HG03457 (cell line): ENCODE results near the gene TSPAN4.

Experiments
- ATAC-seq: cut with Tn5 transposase; IDR thresholded peaks from one replicate; pipeline ENCODE4 v1.9.1; 2021; ENCODE audit warnings: moderate number of reproducible peaks; ENCODE audit not compliant: unreplicated experiment

The TSPAN4 gene

DNA sequence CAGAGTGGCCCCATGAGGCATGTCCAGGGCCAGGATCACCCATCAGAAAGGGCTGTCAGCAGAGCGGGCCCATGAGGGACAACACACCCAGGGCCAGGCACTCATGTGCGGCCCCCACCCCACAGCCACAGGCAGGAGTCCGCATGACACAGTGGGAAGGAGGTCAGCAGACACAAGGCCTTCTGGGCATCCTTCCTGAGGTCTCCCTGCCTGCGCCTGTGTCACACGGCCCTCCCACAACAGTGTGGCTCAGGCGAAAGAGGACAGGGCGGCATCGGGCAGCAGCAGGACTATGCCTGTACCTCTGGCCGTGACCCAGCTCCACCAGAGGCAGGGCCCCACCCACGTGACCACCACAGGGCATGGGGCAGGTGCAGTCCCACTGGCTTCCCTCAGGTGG lies 40.9 kb downstream of the TSPAN4 start:
- ATAC-seq = no peak

DNA sequence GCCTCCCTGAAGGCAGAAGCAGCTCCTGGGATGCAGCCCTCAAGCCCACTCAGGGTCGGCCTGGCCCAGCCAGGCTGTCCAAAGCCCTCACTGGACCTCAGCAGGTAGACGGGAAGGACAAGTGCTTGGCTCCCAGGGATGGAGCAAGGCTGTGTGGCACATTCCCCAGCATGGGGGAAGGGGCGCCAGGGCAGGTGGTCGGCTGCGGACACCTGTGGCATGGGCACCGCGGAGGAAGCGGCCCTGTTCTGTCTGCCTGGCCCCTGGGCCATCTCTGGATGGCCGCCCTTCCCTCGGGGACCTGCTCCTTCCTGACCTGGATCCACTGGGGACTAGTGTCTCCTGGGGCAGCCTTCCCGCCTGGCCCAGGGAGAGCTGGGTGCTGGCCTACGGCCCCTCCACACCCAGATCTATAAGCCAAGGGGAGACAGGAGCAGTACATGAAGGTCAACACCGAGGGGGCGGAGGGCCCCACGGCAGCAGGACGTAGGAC lies 42.0 kb downstream of the TSPAN4 start:
- no peak for ATAC-seq

- no peak for ATAC-seq
Observed at GRCh38 chr11:886568-886967, 43.9 kb downstream of the TSPAN4 start.

DNA sequence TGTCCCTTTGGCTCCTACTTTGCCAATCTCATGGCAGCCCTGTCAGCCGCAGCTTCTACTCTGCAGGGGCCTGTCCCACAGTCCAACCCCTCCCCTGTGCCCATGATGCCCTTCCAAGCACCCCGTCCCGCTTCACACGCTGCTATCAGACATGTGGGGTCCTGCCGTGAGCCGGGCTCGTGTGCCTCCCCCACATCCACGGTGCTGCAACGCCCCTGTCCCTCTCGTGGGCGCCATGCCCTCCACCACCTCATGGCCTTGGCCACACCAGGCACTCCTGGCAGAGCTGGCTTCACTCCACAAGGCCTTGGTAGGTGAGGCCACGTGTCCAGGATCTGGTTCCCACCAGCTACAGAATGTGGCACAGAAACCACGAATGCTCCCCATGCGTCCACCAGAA lies 44.9 kb downstream of the TSPAN4 start:
- no peak for ATAC-seq

- no peak for ATAC-seq
Observed at GRCh38 chr11:888310-889212, 45.9 kb downstream of the TSPAN4 start.

- ATAC-seq = no peak
Observed at GRCh38 chr11:889257-889656, 46.6 kb downstream of the TSPAN4 start.

DNA sequence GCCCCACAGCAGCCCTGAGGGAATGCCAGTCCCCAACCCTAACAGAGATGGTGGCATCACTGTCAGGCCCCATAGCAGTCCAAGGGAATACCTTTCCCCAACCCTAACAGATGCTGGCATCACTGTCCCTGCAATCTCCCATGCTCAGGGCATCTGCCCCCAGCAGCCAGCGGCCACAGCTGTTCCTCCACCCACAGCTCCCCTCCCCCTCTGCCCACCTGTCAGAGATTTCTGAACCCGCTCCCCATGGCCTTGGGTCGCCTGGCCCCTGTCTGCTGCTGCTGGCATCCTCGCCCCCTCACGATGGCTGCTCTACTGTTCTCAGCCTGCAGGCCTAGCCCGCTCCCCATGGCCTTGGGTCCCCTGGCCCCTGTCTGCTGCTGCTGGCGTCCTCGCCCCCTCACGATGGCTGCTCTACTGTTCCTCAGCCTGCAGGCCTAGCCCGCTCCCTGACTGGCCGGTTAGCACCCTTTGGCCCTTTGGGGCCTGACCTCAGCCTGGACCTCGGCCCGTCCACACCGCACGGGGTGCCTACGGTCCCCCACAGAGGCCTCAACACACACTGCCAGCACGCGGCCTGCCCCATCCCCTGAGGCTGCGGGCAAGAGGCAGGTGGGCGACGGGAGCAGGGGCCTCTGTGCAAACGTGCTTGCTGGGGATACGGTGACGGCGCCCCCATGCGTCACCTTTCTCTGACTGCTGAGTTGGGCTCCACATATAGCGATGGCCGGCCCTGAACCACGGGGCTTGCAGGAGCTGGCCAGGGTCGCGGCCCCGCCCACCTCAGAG lies 47.2 kb downstream of the TSPAN4 start:
- ATAC-seq = no peak

DNA sequence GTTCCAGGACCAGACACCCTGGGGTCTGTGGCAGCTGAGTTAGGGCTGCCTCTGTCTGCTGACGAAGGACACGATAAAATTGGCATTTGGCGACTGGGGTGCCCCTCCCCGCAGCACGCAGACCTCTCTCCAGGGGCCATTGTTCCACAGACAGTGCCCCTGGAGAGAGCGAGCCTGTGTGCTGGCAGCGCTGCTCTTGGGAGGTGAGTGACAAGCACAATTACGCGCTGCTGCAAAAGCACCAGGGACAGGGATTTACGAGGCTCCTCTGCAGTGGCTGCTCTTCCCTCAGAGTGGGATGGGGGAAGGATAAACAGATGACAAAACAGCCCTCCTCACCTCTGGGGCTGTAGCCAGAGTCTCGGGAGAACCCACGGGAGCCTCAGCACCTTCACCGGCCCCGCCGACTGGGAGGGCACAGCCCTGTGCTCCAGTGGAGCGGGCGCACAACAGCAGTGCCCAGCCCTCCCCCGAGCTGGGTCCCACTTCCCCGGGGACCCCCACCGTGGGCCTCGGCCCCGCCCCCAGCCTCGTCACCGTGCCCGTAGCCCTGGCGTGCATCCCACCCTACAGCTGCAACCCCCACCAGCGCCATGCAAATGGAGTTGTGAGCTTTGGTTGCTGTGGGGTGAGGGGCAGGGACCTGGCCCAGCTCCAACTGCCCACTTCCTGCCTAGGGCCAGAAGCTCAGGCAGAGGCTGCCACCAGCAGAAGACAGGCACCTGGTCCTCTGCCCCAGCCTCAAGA lies 48.3 kb downstream of the TSPAN4 start:
- ATAC-seq = no peak

- no peak for ATAC-seq
Observed at GRCh38 chr11:893008-893654, 50.5 kb downstream of the TSPAN4 start.

DNA sequence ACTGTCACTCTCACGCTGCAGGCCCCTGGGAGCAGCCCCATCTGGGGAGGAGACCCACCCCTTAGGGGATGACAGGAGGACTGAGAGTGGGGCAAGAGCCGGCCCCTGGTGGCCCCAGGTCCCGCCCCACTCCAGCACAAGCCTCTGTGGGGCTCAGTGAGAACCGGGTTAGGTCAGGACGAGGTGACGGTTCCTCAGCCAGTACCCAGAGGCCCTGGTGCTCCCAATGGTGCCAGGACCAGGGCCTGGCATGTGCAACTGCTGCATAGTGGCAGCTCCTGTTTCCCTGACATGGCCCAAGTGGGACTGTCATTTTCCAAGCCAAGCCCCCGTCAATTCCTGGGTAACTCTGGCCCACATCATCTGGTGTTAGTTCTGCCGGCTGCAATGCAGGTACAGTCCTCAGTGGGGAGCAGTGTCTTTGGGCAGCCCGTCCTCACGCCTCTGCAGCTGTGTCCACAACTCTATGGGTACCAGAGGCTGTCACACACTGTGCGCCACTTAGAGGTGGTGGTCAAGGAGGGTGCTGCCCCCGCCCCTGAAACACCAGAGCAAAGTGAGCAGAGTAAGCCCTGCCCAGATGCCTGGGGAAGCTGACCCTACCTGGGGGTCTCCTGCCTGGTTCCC lies 52.0 kb downstream of the TSPAN4 start:
- ATAC-seq = no peak

DNA sequence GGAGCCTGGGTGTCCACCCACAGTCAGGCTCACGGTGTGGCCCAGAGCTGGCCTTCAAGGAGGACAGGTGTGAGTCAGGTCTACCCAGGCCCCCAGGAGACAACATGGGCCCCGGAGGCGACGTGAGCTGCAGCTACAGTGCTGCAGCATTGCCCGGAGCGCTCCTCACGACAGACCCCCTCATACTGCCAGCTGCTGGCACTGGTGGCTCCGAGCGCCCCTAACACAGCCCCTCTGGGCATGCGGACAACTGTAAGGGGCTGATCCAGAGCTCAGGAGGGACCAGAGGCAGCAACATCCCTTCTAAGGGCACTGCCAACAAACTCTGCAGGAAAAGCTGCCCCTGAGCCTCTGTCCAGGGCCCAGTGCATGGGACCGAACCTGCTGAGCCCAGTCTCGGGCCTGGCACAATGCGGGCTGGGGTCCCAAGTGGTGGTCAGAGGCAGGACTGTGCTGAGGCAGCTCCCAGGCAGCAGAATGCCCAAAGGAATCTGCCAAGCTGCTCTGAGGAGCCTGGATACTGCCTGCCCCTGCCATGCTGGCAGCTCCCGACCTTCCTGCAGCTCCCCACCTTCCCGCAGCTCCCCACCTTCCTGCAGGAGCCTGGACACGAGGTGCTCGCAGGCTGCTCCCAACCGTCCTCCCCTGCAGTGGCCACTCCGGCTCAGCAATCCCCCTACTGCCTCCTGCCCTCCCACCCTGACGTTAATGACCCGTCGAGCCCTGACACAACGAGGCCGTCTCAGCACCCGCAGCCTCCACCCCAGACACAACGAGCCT lies 52.9 kb downstream of the TSPAN4 start:
- no peak for ATAC-seq

DNA sequence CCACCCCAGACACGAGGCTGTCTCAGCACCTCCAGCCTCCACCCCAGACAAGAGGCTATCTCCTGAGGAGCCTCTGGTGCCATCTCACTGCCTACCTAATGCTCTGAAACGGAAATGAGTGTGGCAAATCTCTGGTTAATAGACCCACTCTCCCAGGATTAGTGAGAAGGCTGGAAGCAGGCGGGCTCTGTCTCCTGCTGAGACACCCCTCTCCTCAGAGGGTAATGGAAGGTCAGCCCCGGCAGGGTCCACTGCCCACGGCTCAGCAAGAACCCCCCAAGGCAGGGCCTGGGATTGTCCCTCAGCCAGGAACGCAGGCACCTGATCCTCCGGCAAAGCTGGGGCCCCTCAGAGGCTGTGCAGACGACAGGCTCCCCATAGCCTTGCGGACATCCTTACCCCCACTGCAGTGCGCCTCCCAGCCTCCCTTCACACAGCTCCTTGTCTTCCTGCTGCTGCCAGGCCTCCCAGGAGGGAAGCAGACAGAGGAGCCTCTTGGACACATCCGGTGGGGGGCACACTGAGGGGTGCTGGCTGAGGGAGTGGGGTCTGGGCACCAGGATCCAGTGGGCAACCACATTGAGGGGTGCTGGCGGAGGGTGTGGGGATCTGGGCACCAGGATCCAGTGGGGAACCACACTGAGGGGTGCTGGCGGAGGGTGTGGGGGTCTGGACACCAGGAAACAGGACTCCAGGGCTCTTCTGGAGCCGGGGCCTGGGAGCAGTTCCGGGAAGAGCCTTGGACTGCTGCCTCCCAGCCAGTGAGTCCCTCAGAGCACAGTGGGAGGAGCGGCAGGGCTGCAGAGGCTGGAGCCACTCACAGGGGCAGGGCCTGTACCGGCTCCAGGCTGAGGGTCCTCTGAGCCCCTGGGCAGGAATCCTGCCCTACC lies 54.8 kb downstream of the TSPAN4 start:
- ATAC-seq = no peak

DNA sequence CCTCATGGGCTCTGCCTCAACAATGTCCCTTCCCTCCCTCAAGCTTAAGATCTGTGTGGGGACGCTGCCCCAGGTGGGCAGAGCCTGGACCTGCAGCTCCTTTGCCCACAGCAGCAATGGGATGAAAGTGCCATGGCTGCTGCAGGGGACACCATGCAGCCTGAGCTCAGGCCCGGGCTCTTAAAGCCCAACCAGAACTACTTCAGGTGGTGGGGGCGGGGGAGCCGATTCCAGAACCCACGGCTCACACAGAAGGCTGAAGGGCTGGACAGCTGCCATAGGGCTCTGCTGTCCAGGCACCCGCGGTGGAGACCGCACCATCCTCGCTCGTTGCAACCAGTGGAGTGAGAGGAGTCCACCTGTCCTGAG lies 55.5 kb downstream of the TSPAN4 start:
- no peak for ATAC-seq

DNA sequence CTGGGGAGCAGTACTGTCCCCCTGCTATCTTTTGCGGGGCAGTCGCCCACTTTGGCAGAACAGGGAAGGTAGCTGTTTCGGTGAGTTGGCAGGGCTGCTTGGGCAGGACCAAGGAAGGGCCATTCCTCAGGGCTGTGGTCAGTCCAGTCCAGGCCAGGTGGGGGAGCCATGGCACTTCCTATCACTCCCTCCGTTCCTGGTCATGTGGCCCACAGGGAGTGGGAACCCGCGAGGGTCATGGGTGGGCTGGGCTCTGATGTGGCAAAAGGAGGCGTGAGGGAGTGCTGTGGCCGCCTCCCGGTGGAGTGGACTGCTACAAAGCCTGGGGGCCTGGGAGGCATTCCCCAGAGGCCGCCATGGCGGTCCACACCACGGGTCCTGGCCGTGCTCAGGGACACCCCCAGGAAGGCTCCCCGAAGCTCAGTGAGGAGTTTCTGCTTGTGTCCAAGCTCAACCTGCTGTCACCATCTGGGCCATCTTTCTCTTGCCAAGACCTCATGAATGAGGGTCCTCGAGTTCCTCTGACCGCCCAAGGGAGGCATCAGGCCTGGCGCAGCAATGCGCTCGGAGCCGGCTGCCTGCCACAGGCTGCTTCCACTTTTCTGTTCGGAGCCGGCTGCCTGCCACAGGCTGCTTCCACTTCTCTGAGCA lies 56.0 kb downstream of the TSPAN4 start:
- ATAC-seq = no peak

GRCh38 chr11:899724-900123 lies 57.1 kb downstream of the TSPAN4 start:
- ATAC-seq = no peak

- ATAC-seq = no peak
Observed at GRCh38 chr11:900545-900944, 57.9 kb downstream of the TSPAN4 start.

DNA sequence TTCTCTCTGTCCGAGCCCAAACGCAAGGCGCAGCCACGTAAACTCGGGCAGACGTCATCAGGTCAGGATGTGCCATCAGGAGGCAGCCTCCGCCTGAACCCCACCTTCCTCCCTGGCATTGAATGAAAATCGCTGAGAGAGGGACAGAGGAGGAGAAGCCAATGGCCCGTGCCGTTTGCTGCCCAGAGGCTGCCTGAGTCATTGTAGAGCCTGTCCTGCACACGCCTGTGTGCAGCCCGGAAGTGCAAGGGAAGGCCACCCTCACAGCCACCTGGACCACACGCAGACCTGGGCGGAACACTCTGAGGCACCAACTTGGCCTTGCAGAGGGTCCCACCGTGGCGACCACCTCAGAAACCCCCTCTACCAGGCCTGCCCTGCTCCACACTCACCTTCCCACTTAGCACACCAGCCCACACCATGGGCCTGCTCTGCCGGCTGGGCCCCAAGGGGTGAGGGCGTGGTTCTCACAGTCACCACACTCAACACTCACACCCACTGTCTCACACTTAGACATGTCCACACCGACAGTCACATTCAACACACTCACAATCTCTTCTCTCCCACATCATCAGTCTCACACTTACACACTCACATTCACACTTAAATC lies 58.9 kb downstream of the TSPAN4 start:
- ATAC-seq = no peak

DNA sequence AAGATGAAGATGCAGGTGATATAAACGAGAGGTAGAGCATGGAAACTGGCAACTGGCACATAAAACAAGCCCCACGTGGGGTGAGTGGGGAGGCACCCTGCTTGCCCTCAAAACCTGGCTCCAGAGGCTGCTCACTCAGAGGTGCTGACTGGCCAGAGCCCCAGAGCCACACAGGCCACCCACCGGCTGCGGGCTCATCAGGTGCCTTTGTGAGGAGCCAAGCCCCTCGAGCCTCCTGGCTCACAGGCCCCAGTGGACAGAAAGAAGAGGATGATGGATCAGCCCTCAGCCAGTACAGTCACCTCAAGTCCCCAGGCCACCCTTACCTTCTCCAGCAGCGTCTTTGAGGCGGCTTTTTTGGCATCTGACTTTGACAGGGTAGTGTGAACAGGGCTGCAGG lies 61.7 kb downstream of the TSPAN4 start:
- ATAC-seq = no peak
